Measurements from ENCODE around the gene APPL1. TPM values are rescaled to one million over a fixed set of nuclear protein-coding genes. Genes with fewer than 3 reads are reported as not detected.

Gene APPL1
- total and polyA plus RNA-seq, 2 of the 13 experiments (the other 11 are each of a cell fraction or from before 2014, with no cell fraction given): 14.3 to 29.0 TPM

- TF ChIP-seq ZSCAN25 (CRISPR knock-in tag; IDR thresholded peaks at IDR 0.05) (no peak; the same call in 1 of the 2 replicates), ZNF224 (CRISPR knock-in tag; IDR thresholded peaks at IDR 0.05) (peak; percentile 97), ZBTB2 (CRISPR knock-in tag; IDR thresholded peaks at IDR 0.05; ENCODE audit: low read depth) (peak; percentile 85; the same call in 1 of the 2 replicates), FLYWCH1 (CRISPR knock-in tag; IDR thresholded peaks at IDR 0.05) (no peak), ZNF547 (CRISPR knock-in tag; IDR thresholded peaks at IDR 0.05) (peak; percentile 94), PITX1 (CRISPR knock-in tag; IDR thresholded peaks at IDR 0.05) (peak; percentile 57), HMGA1 (CRISPR knock-in tag; conservative IDR thresholded peaks at IDR 0.05) (no peak), SALL2 (CRISPR knock-in tag; IDR thresholded peaks at IDR 0.05) (peak; percentile 66; the same call in 1 of the 2 replicates), MED1 (CRISPR knock-in tag; IDR thresholded peaks at IDR 0.05) (peak; percentile 38; the same call in 1 of the 2 replicates), MTF2 (CRISPR knock-in tag; IDR thresholded peaks at IDR 0.05; ENCODE audit: borderline replicate concordance) (peak; percentile 15; the same call in 1 of the 2 replicates), ZNF891 (CRISPR knock-in tag; IDR thresholded peaks at IDR 0.05) (0 out of 2 replicates have a peak, but pooled peaks have one; percentile 57), ZBTB1 (CRISPR knock-in tag; IDR thresholded peaks at IDR 0.05; ENCODE audit: borderline replicate concordance) (0 out of 2 replicates have a peak, but pooled peaks have one; percentile 30), FOXJ3 (CRISPR knock-in tag; IDR thresholded peaks at IDR 0.05; ENCODE audit: borderline replicate concordance) (no peak), ZNF292 (CRISPR knock-in tag; IDR thresholded peaks at IDR 0.05; ENCODE audit: borderline replicate concordance, low read depth) (peak; percentile 59; the same call in 1 of the 2 replicates), CAMTA2 (CRISPR knock-in tag; IDR thresholded peaks at IDR 0.05; ENCODE audit: borderline replicate concordance) (0 out of 2 replicates have a peak, but pooled peaks have one; percentile 65), KDM2A (CRISPR knock-in tag; IDR thresholded peaks at IDR 0.05; ENCODE audit: borderline replicate concordance, low read depth) (peak; percentile 87), PAF1 (CRISPR knock-in tag; IDR thresholded peaks at IDR 0.05) (no peak), ZNF589 (CRISPR knock-in tag; conservative IDR thresholded peaks at IDR 0.05) (no peak), SMARCE1 (IDR thresholded peaks at IDR 0.05; ENCODE audit: borderline replicate concordance) (no peak), THAP11 (CRISPR knock-in tag; IDR thresholded peaks at IDR 0.05) (peak; percentile 77), TFDP1 (CRISPR knock-in tag; IDR thresholded peaks at IDR 0.05; ENCODE audit: borderline replicate concordance) (peak; percentile 92), BRCA1 (CRISPR knock-in tag; IDR thresholded peaks at IDR 0.05) (peak; percentile 66; the same call in 1 of the 2 replicates), ZNF7 (CRISPR knock-in tag; IDR thresholded peaks at IDR 0.05) (no peak), HMG20A (CRISPR knock-in tag; IDR thresholded peaks at IDR 0.05; ENCODE audit: borderline replicate concordance) (0 out of 2 replicates have a peak, but pooled peaks have one; percentile 12), ARID2 (CRISPR knock-in tag; IDR thresholded peaks at IDR 0.05; ENCODE audit: borderline replicate concordance) (peak; percentile 86), SKI (IDR thresholded peaks at IDR 0.05; ENCODE audit: partially characterized antibody) (peak; percentile 63)
- TF ChIP-seq, protein P1, sequence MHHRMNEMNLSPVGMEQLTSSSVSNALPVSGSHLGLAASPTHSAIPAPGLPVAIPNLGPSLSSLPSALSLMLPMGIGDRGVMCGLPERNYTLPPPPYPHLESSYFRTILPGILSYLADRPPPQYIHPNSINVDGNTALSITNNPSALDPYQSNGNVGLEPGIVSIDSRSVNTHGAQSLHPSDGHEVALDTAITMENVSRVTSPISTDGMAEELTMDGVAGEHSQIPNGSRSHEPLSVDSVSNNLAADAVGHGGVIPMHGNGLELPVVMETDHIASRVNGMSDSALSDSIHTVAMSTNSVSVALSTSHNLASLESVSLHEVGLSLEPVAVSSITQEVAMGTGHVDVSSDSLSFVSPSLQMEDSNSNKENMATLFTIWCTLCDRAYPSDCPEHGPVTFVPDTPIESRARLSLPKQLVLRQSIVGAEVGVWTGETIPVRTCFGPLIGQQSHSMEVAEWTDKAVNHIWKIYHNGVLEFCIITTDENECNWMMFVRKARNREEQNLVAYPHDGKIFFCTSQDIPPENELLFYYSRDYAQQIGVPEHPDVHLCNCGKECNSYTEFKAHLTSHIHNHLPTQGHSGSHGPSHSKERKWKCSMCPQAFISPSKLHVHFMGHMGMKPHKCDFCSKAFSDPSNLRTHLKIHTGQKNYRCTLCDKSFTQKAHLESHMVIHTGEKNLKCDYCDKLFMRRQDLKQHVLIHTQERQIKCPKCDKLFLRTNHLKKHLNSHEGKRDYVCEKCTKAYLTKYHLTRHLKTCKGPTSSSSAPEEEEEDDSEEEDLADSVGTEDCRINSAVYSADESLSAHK (CRISPR knock-in tag; IDR thresholded peaks at IDR 0.05; ENCODE audit: borderline replicate concordance): no peak
These were observed at the start of gene APPL1 (continued) for GRCh38 chr3:57227204-57227929.

Data from HepG2 (cell line).